CD4-positive, alpha-beta T cell (primary cell): Measurements from ENCODE around the gene C3orf33. TPM values are rescaled to one million over a fixed set of nuclear protein-coding genes. Genes with fewer than 3 reads are reported as not detected.
A peak's percentile ranks its signal among the peaks of the same experiment; 100 is the strongest.

Source experiments
- ATAC-seq: fragments of 200-7000 bp; cut with Tn5 transposase; one replicate; pipeline ENCODE4 v1.10.0; 2022; ENCODE audit warnings: mild to moderate bottlenecking; ENCODE audit not compliant: poor library complexity
- CTCF ChIA-PET: fragments of 350-600 bp; sonication (Branson Sonifier 250); formaldehyde crosslinking; loops from one replicate; lab custom pipeline; 2021; ENCODE audit warnings: antibody characterized with exemption, inconsistent platforms; lab: Charles Lee
- POLR2A ChIA-PET: fragments of 350-600 bp; sonication (Branson Sonifier 250); formaldehyde crosslinking; loops from one replicate; lab custom pipeline; 2021; ENCODE audit warnings: antibody characterized with exemption, inconsistent platforms; lab: Charles Lee
- DNase-seq, 14 experiments: peaks; one replicate each; pipeline ENCODE4 v3.0.0-alpha.2; 2013 to 2020; ENCODE audit warnings: mixed read lengths in 2 of 14
- H3K27ac ChIP-seq, 2 donors: one replicate each; pipeline versions ENCODE4 v1.5.1 to v1.7.0; 2013; ENCODE audit warnings: low read length in 2 of 2, low read depth in 1 of 2, mild to moderate bottlenecking in 1 of 2
- H3K27me3 ChIP-seq, 2 experiments: 1 replicate in 1 of 2; 2 replicates in 1 of 2; pipeline versions ENCODE4 v1.6.1 to v1.7.0; 2013; ENCODE audit warnings: low read length in 2 of 2, control low read depth in 1 of 2, mild to moderate bottlenecking in 1 of 2, moderate library complexity in 1 of 2; ENCODE audit not compliant: insufficient read depth in 2 of 2, control insufficient read depth in 1 of 2
- H3K36me3 ChIP-seq: one replicate; pipeline ENCODE4 v1.6.1; 2013; ENCODE audit warnings: low read length, control low read depth; ENCODE audit not compliant: insufficient read depth
- H3K4me1 ChIP-seq: one replicate; pipeline ENCODE4 v1.6.1; 2013; ENCODE audit warnings: low read length, control low read depth; ENCODE audit not compliant: insufficient read depth
- H3K4me3 ChIP-seq: one replicate; pipeline ENCODE4 v1.5.1; 2013; ENCODE audit warnings: mild to moderate bottlenecking, low read length, moderate library complexity
- H3K9me3 ChIP-seq, 2 experiments: 1 replicate in 1 of 2; 2 replicates in 1 of 2; pipeline versions ENCODE4 v1.6.1 to v1.7.0; 2013; ENCODE audit warnings: low read length in 2 of 2, mild to moderate bottlenecking in 2 of 2, control low read depth in 1 of 2, moderate library complexity in 1 of 2; ENCODE audit not compliant: control insufficient read depth in 1 of 2, insufficient read depth in 1 of 2
- H3K27ac Mint-ChIP-seq: one replicate; pipeline ENCODE4 v1.8.0; 2020; ENCODE audit warnings: mixed read lengths
- H3K27me3 Mint-ChIP-seq: one replicate; pipeline ENCODE4 v1.8.0; 2021; ENCODE audit warnings: mixed read lengths
- H3K36me3 Mint-ChIP-seq: one replicate; pipeline ENCODE4 v1.8.0; 2021; ENCODE audit warnings: low read depth, mixed read lengths
- H3K4me1 Mint-ChIP-seq: one replicate; pipeline ENCODE4 v1.8.0; 2021; ENCODE audit warnings: low read depth, mixed read lengths
- H3K4me3 Mint-ChIP-seq: one replicate; pipeline ENCODE4 v1.8.0; 2020; ENCODE audit warnings: mild to moderate bottlenecking, mixed read lengths
- H3K9me3 Mint-ChIP-seq: one replicate; pipeline ENCODE4 v1.8.0; 2020; ENCODE audit warnings: mixed read lengths
- CTCF ChIP-seq: fragments of 200-600 bp; IDR thresholded peaks from one replicate; pipeline ENCODE4 v1.8.0; 2022; ENCODE audit warnings: antibody characterized with exemption, mild to moderate bottlenecking
- intact Hi-C, 2 experiments: fragments of 100-400 bp; cut with DNase I in 1 of 2; cut with micrococcal nuclease in 1 of 2; formaldehyde crosslinking; loops; one replicate each; pipeline versions ENCODE4 v1.15.1 to v1.9.0; 2023 to 2025; cut with DNase I, micrococcal nuclease
- total RNA-seq, 174 experiments: library from RNA in 2 of 174; stranded (reverse) in 2 of 174; gene quantifications; one replicate each; pipeline ENCODE4 v1.2.3 and lab custom pipeline; 2021 to 2026

The C3orf33 gene
- total RNA-seq, 2 experiments from 2014 or later, result 2.4 to 2.6 TPM

DNA sequence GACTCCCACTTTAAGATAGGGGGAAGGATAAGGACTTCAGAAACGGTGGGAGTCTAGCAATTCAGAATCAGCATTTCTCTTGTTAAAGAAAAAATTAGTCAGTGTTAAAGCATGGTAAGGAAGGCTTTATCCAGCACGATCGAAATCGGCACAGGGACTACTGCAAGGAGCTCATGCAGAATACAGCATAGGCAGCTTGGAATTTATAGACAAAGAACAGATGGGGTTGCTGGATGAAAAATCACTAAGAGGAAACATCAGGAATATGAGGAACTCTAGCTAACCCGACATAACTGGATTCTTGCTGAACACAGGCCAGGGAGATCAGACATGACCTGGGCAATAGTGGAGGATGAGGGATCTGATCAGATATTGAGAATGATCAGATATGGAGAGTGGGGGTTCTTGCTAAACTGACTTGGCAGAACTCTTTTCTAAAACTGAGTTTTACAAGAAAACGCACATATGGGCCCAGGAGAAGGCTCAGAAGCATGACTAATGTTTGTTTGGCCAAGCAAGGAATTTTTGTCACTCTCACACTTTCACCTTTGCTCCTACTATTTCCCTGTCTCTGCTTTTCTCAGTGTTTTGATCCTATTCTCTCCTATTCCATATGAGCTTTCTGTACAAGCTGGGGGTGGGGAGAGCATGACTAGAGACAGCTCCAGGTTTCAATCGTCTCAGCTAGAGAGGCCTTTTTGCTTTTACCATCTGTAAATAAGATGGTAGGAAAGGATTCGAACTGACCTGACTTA, 57.3 kb downstream of the C3orf33 start:
- H3K27me3 Mint-ChIP-seq, result peaks cover 23% of the 10 kb centered on the region
- intact Hi-C loops, result loop anchor here in 1 of 2 experiments (5.0 kb wide), 1 partner anchor 124 kb away; the partner anchor contains the start of gene GMPS
- CTCF ChIA-PET, result no interaction called here

GRCh38 chr3:155747946-155748290, 58.2 kb downstream of the C3orf33 start:
- ATAC-seq, result no peak
- no peaks in the 10 kb centered on the region for H3K36me3 ChIP-seq
- H3K36me3 Mint-ChIP-seq, result no peaks in the 10 kb centered on the region
- POLR2A ChIA-PET, result no interaction called here
- H3K4me1 ChIP-seq, result peaks cover 23% of the 10 kb centered on the region
- no peaks in the 10 kb centered on the region for H3K9me3 Mint-ChIP-seq
- peaks cover 29% of the 10 kb centered on the region for H3K27me3 Mint-ChIP-seq
- H3K4me3 ChIP-seq, result no peak overlapping the region
- H3K27ac Mint-ChIP-seq, result no peak overlapping the region
- intact Hi-C loops, result loop anchor here in 1 of 2 experiments (5.0 kb wide), 1 partner anchor 124 kb away; the partner anchor contains the start of gene GMPS
- CTCF ChIA-PET, result no interaction called here
- DNase-seq, result no peak
- no peak for TF ChIP-seq CTCF
- no peak overlapping the region for H3K4me3 Mint-ChIP-seq
- H3K4me1 Mint-ChIP-seq, result peaks cover 24% of the 10 kb centered on the region
- H3K9me3 ChIP-seq, result no peaks in the 10 kb centered on the region
- peaks cover 10 to 16% of the 10 kb centered on the region in 2 experiments for H3K27me3 ChIP-seq
- no peak overlapping the region for H3K27ac ChIP-seq

More for the DNA sequence above, 57.3 kb downstream of the C3orf33 start:
- H3K9me3 Mint-ChIP-seq, result no peaks in the 10 kb centered on the region
- POLR2A ChIA-PET, result no interaction called here
- H3K9me3 ChIP-seq, result no peaks in the 10 kb centered on the region
- ATAC-seq (no peak), DNase-seq (no peak)
- no peaks in the 10 kb centered on the region for H3K36me3 Mint-ChIP-seq
- no peak overlapping the region for H3K4me3 ChIP-seq
- peaks cover 7 to 10% of the 10 kb centered on the region in 2 experiments for H3K27me3 ChIP-seq
- H3K36me3 ChIP-seq, result no peaks in the 10 kb centered on the region
- peaks cover 19% of the 10 kb centered on the region for H3K4me1 Mint-ChIP-seq
- no peak for TF ChIP-seq CTCF
- no peak overlapping the region for H3K27ac Mint-ChIP-seq
- H3K4me3 Mint-ChIP-seq, result no peak overlapping the region
- peaks cover 18% of the 10 kb centered on the region for H3K4me1 ChIP-seq
- H3K27ac ChIP-seq, result no peak overlapping the region

- no peak for ATAC-seq
- Mint-ChIP-seq H3K27ac (no peak overlapping the region), H3K27me3 (peaks cover 34% of the 10 kb centered on the region), H3K9me3 (no peaks in the 10 kb centered on the region), H3K4me3 (peak overlapping the region; percentile 65), H3K36me3 (no peaks in the 10 kb centered on the region), H3K4me1 (peaks cover 30% of the 10 kb centered on the region)
- ChIA-PET POLR2A (interaction anchor here (0.7 kb wide), 1 partner anchor 115 kb away, joined by 3 read pairs; no protein-coding TSS in a partner anchor), CTCF (interaction anchor here (1.7 kb wide), 1 partner anchor 58 kb away, joined by 5 read pairs; the partner anchor contains the start of gene C3orf33)
- no peak overlapping the region for H3K4me3 ChIP-seq
- no peaks in the 10 kb centered on the region for H3K36me3 ChIP-seq
- intact Hi-C loops, result loop anchor here in 1 of 2 experiments (5.0 kb wide), 1 partner anchor 125 kb away; the partner anchor contains the start of gene GMPS
- no peaks in the 10 kb centered on the region for H3K9me3 ChIP-seq
- H3K27me3 ChIP-seq, result peaks cover 15 to 18% of the 10 kb centered on the region in 2 experiments
- H3K4me1 ChIP-seq, result peaks cover 23% of the 10 kb centered on the region
- H3K27ac ChIP-seq, result no peak overlapping the region
- no peak for DNase-seq
- TF ChIP-seq CTCF, result no peak
Observed at GRCh38 chr3:155747286-155747945, 58.7 kb downstream of the C3orf33 start.
